HL-60 (cell line): ENCODE measurements around the gene BMP4.

Experiments used
- DNase-seq, 2 experiments: peaks; one replicate each; pipeline ENCODE4 v3.0.0-alpha.2; 2010 to 2020; ENCODE audit warnings: low read depth in 1 of 2, low spot score in 1 of 2
- H3K27ac ChIP-seq: fragments of 250-450 bp; sonication (Bioruptor Pico); replicated peaks from 2 replicates; pipeline ENCODE4 v1.5.1; 2020; ENCODE audit warnings: mild to moderate bottlenecking, moderate library complexity
- H3K27me3 ChIP-seq: fragments of 250-450 bp; sonication (Bioruptor Pico); 2 replicates; pipeline ENCODE4 v1.5.1; 2021; ENCODE audit warnings: mild to moderate bottlenecking, moderate library complexity; ENCODE audit not compliant: insufficient read depth, poor library complexity, severe bottlenecking
- H3K4me3 ChIP-seq: replicated peaks from 2 replicates; pipeline ENCODE4 v1.5.1; 2011; ENCODE audit warnings: mild to moderate bottlenecking, control low read depth, low read length; ENCODE audit not compliant: insufficient read depth
- CTCF ChIP-seq: IDR thresholded peaks from one replicate; pipeline ENCODE4 v1.5.1; 2011; ENCODE audit warnings: low read length, control low read depth, inconsistent platforms; ENCODE audit not compliant: insufficient read depth
- GABPA ChIP-seq: IDR thresholded peaks from 2 replicates; pipeline ENCODE4 v1.6.1; 2012; ENCODE audit warnings: low read depth
- POLR2AphosphoS5 ChIP-seq: IDR thresholded peaks from 2 replicates; pipeline ENCODE4 v1.6.1; 2012; ENCODE audit warnings: low read depth
- SPI1 ChIP-seq: IDR thresholded peaks from 2 replicates; pipeline ENCODE4 v1.6.1; 2012; ENCODE audit warnings: low read depth, mild to moderate bottlenecking, borderline replicate concordance
- TF ChIP-seq, protein P1 (sequence below): IDR thresholded peaks from 2 replicates; pipeline ENCODE4 v1.6.1; 2012; ENCODE audit warnings: low read depth; ENCODE audit not compliant: insufficient replicate concordance

The BMP4 gene

GRCh38 chr14:53953828-53954550 lies 2.6 kb downstream of the BMP4 start:
- H3K27me3 ChIP-seq, result peaks cover 65% of the 10 kb centered on the region
- peak in 1 of 2 experiments; percentile 70 for DNase-seq
- no peak overlapping the region for H3K27ac ChIP-seq
- TF ChIP-seq SPI1 (peak; percentile 47; the same call in 1 of the 2 replicates), GABPA (no peak)
- H3K4me3 ChIP-seq, result peak overlapping the region; percentile 16

DNA sequence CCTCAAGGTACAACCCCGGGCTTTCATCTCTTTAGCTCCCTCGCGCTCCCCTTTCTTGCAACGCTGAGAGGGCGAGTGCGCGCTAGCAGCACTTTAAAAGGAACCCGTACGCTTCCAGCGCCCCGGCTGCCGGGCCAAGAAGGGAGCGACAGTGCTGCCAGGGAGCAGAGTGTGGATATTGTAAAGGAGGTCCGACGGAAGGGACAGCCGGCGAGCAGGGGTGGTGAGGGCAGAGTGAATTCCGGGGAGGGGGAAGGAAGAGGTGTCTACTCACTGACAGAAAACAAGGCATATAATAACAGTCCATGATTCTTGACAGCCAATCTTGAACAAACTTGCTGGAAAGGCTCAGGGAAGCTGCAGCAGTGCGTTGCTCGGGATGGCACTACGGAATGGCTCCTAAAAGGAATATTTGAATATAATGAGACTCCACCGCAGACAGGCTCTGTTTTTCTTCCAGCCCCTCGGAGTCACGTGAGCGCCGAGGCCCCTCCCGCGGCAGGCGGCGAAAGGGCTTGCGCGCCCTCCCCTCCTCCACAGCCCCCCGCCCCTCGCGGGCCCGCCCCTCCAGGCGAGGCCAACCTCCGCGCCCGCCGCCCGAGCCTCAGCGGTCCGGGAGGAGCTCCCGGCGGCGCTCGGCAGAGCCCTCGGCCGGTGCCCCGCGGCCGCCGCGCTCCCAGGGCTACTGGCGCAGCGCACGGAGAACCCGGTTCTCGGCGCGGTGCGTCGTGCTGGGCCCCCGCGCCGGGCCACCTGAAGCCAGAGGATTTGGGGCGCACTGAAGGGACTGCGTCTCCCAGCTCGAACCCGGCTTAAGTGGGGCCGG lies 3.4 kb downstream of the BMP4 start:
- no peak overlapping the region for H3K27ac ChIP-seq
- H3K27me3 ChIP-seq, result peaks cover 59% of the 10 kb centered on the region
- DNase-seq, result no peak
- no peak for TF ChIP-seq CTCF
- TF ChIP-seq SPI1, result no peak
- TF ChIP-seq POLR2AphosphoS5, result no peak
- no peak for TF ChIP-seq GABPA
- H3K4me3 ChIP-seq, result peak overlapping the region; percentile 16

DNA sequence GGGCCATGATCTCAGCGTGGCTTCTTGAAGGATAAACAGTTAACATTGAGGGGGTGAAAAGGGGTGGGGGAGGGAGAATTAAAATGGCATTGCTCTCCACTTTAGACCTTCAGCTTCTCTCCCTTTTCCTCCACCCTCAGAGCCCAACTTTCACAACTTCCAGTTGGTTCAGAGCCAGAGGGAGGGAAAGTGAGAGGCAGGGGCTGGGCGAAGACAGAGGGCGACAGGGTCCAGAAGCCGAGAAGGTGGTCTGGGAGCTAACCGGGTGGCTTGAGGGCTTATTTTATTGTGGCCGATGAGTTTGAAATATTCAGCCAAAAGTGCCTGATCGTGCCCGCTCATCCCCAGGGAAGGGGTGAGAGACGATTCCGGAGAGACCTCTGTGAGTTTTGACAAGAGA lies 4.1 kb downstream of the BMP4 start:
- peaks cover 53% of the 10 kb centered on the region for H3K27me3 ChIP-seq
- TF ChIP-seq GABPA, result no peak
- no peak for TF ChIP-seq CTCF
- TF ChIP-seq POLR2AphosphoS5, result no peak
- TF ChIP-seq, protein P1, sequence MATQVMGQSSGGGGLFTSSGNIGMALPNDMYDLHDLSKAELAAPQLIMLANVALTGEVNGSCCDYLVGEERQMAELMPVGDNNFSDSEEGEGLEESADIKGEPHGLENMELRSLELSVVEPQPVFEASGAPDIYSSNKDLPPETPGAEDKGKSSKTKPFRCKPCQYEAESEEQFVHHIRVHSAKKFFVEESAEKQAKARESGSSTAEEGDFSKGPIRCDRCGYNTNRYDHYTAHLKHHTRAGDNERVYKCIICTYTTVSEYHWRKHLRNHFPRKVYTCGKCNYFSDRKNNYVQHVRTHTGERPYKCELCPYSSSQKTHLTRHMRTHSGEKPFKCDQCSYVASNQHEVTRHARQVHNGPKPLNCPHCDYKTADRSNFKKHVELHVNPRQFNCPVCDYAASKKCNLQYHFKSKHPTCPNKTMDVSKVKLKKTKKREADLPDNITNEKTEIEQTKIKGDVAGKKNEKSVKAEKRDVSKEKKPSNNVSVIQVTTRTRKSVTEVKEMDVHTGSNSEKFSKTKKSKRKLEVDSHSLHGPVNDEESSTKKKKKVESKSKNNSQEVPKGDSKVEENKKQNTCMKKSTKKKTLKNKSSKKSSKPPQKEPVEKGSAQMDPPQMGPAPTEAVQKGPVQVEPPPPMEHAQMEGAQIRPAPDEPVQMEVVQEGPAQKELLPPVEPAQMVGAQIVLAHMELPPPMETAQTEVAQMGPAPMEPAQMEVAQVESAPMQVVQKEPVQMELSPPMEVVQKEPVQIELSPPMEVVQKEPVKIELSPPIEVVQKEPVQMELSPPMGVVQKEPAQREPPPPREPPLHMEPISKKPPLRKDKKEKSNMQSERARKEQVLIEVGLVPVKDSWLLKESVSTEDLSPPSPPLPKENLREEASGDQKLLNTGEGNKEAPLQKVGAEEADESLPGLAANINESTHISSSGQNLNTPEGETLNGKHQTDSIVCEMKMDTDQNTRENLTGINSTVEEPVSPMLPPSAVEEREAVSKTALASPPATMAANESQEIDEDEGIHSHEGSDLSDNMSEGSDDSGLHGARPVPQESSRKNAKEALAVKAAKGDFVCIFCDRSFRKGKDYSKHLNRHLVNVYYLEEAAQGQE, result no peak
- TF ChIP-seq SPI1, result no peak
- DNase-seq, result no peak
- no peak overlapping the region for H3K4me3 ChIP-seq
- H3K27ac ChIP-seq, result no peak overlapping the region

DNA sequence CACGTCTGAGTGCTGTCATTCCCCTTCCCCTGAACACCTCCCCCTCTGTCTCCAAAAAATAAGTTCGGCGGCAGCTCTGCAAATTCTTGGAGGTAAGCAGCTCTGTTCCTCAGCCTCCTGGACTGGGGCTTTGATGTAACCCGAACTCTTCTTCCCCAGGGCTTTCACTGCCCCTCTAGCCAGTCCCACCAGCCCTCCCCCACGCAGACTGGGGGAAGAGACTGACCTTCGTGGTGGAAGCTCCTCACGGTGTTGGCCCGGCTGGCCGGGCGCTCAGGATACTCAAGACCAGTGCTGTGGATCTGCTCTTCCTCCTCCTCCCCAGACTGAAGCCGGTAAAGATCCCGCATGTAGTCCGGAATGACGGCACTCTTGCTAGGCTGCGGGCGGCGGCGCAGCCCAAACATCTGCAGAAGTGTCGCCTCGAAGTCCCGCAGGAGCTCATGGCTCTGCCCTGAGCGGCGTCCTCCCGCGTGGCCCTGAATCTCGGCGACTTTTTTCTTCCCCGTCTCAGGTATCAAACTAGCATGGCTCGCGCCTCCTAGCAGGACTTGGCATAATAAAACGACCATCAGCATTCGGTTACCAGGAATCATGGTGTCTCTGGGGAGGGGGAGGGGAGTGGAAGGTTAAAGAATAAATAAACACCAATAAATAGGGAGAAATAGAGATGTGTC lies 4.9 kb downstream of the BMP4 start:
- Histone ChIP-seq H3K27me3 (peaks cover 50% of the 10 kb centered on the region), H3K4me3 (no peak overlapping the region), H3K27ac (no peak overlapping the region)
- TF ChIP-seq CTCF (no peak), GABPA (no peak), POLR2AphosphoS5 (no peak), SPI1 (no peak)
- TF ChIP-seq, protein P1, result no peak
- DNase-seq, result no peak
